ENCODE data around the gene PEX7.
"Not testable (repeated sequence)": the region's sequence is repeated elsewhere in the genome, so short reads cannot be mapped to it uniquely, and the experiment has no call there.

PEX7 gene

DNA sequence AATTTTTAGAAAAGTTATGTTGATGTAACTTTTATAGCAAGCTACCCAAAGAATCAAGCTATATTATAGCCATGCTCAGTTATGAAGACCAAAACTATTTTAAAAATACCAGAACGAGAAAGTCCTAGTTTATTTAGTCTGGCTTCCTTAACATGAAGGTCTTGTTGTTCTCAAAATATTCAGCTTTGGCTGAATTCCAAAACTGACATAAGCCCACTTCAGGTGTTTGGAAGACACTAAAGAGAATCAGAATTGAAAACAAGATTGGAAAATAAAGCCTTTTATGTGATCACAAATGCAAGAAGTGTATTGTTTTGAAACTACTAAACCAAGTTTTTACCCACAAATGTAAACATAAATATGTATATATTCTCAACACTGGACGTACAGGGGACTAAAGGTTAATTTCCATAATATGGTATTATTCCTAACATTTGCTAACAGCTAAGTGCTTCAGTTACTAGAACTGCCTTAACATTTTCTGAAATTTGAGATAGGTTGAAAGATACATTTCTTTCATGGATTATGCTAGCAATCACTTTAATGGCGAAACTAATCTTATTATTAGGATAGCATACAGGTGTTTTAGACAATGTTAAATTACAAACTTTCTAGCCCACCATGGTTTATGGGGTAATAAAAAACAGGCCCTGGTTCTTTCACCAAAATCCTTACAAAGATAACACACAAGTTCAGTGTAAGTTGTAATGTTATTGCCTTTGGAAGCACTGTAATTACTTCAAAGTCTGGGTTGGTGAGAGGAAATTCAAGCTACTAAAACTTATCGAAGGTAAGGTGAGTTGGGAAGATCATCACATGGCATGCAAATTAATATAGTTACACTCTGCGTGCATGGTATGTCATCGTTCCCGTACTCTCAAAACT is 31.7 kb upstream of the PEX7 start:
- DNase-seq (ENCODE audit: low spot score): no peak

DNA sequence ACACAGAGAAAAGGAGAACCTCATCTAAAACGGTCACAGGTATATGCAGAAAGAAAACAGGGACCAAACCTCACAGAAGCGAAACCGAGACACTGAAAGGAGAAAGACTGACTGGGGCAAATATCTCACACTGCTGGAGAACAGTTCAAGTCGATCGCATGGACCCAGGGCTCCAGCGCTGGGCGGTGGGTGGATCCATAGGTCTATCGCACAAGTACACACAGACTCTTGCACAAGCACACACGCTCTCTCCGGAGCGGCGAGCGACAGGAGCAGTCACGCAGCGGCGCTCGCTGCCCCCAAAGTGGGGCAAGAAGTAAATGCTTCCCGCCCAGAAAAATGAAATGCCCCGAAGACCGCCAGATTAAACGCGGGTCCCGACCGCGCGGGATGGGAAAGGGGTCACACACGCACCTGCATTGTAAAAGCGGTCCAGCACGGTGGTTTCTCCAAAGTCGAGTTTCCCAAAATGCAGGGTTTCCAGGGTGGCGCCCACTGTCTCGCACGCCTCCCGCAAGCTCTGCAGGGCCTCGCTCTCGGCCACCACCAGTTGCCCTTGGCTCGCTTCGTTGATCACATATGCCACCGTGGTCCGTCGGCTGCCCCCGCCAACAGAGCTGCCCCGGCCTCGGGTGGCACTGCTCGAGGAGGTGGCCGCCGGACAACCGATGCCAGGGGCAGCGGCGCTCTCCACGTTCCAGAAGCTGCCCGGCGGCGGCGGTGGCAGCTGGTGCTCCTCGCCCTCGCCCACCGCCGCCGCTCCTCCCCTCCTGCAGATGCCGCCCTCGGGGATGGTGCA is 30.9 kb upstream of the PEX7 start:
- DNase-seq (ENCODE audit: low spot score): peak; percentile 53

DNA sequence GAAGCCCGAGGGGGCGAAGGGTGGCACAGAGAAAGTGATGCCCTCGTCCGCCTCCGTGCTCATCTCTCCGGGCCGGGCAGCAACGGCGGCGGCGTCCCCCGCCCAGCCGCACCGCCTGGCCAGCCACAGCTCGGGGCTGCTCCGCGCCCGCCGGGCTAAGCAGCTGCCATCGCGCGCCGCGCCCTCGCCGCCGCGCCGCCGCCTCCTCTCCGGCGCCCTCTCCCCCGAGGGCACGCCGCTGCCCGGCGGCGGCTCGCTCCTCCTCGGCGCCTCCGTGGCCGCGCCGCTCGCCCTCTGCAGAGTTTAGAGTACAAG is 30.3 kb upstream of the PEX7 start:
- no peak for DNase-seq (ENCODE audit: low spot score)

DNA sequence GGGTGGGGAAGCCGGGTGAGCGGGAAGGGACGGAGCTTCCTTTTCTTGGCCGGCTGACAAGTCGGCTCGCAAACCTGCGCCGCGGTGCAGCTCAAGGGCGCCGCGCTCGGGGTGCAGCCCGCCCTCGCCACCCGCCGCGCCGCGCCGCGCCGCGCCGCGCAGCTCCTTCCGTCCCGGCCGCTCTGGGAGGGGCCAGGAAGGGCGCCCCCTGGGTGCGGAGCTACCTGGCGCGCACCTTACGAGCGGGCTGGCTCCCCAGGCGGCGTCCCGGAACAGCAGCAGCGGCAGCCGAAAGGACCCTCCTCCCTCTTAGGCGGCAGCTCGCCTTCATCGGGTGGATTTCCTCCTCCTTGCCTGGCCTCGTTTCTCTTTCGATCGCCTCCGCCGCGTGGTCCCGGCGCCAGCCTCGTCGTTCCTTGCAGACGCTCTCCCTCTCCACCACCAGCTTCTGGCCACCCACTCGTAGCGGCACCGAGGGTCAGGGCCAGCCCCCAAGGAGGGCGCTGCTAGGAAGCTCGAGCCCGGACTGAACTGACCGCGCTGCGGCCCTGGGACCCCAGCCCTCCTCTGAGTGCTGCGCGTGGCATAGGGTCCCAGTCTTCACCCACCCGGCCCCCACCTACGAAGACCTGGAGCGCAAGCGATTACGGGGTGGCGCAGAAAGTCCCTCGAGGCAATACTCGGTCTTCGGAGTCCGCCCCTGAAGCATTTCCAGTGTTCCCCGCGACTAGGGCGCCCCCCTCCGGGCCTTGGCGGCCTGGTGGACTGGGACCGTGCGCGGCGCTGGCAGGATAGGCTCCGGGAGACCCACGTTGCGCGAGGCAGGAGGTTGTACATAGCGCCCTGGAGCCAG is 29.8 kb upstream of the PEX7 start, which contains the start of gene MAP3K5:
TSS of gene MAP3K5 (minus strand) at position 68 of the 853 bp plus-strand sequence. CDS start 320 bp downstream, outside the sequence.
- peak; percentile 95 for DNase-seq (ENCODE audit: low spot score)

- no peak for DNase-seq (ENCODE audit: low spot score)
Measured at GRCh38 chr6:136793363-136793762, 29.0 kb upstream of the PEX7 start.

DNA sequence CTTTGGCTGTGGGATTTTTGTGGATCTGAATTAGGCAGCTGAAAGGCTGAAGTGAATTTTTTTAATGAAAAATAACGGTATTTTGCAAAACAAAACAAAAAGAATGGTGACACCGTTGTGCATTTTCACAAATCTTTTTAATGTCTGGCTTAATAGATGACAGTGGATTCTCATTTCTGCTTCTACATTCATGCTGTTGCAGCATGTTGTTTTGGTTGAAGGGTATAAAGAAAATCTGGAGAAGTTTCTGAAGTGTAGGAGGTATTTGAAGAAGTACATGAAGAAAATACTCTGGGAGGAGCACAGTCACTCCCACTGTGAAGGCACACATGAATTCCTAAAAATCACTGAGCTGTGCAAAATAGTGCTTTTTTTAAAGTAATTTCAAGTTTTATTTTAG is 27.0 kb upstream of the PEX7 start:
- no peak for DNase-seq (ENCODE audit: low spot score)

- no peak for DNase-seq (ENCODE audit: low spot score)
Measured at GRCh38 chr6:136795996-136796395, 26.4 kb upstream of the PEX7 start.

GRCh38 chr6:136798044-136798443 is 24.3 kb upstream of the PEX7 start:
- DNase-seq (ENCODE audit: low spot score): no peak

- no peak for DNase-seq (ENCODE audit: low spot score)
Measured at GRCh38 chr6:136801581-136801980, 20.8 kb upstream of the PEX7 start.

DNA sequence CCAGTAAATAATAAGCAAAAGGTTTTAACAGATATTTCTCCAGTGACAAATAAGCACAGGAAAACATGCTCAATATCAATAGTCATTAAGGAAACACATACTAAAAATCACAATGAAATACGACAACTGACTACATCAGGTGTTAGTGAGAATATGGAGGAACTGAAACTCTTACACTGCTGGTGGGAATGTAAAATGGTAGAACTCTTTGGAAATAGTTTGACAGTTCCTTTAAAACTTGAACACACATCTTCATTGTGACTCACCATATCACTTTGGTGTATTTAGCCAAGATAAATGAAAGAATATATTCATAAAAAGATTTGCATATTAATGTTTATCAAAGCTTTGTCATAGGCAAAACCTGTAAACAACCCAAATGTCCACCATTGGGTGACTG is 18.8 kb upstream of the PEX7 start:
- DNase-seq (ENCODE audit: low spot score): no peak

DNA sequence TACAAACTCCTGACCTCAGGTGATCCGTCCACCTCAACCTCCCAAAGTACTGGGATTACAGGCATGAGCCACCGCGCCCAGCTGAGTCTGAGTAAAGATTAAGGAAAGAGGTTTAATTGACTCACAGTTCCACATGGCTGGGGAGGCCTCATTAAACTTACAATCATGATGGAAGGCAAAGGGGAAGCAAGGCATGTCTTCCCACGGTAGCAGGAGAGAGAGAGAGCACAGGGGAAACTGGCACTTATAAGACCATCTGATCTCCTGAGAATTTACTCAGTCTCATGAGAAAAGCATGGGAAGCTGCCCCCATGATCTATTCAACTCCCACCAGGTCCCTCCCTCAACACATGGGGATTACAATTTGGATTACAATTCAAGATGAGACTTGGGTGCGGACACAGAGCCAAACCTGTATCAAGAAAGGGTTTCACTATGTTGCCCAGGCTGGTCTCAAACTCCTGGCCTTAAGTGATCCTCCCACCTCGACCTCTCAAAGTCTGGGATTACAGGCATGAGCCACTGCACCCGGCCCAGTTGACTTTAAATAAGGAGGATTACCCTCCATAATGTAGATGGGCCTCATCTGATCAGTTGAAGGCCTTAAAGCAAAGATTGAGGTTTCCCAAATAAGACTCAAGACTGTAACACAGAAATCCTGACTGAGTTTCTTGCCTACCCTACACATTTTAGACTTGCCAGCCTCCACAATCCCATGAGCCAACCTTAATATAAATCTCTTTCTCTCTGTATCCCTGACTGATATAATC is 13.1 kb upstream of the PEX7 start:
- no peak for DNase-seq (ENCODE audit: low spot score)

DNA sequence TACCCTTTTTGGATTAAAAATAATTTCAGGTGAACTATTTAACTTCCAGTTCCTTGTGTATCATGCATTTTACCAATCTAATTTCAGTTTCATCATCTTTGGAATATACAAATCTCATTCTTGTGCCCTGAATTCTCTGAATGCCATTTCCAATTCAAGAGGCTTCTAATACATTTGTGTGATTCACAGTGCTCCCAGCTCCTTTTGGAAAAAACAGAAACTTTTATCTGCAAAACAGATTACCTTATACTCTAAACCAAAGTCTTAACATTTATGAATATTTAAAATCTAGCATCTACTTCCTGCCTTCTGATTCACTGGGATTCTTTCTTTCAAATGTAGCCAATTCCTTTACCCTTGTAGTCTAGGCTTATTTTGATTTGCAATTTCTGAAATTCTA is 11.1 kb upstream of the PEX7 start:
- no peak for DNase-seq (ENCODE audit: low spot score)

- DNase-seq (ENCODE audit: low spot score): no peak
Measured at GRCh38 chr6:136812174-136812573, 10.2 kb upstream of the PEX7 start.

- not testable (repeated sequence) for DNase-seq (ENCODE audit: low spot score)
Measured at GRCh38 chr6:136815608-136816007, 6.8 kb upstream of the PEX7 start.

GRCh38 chr6:136816656-136817055 is 5.7 kb upstream of the PEX7 start:
- DNase-seq (ENCODE audit: low spot score): no peak

DNA sequence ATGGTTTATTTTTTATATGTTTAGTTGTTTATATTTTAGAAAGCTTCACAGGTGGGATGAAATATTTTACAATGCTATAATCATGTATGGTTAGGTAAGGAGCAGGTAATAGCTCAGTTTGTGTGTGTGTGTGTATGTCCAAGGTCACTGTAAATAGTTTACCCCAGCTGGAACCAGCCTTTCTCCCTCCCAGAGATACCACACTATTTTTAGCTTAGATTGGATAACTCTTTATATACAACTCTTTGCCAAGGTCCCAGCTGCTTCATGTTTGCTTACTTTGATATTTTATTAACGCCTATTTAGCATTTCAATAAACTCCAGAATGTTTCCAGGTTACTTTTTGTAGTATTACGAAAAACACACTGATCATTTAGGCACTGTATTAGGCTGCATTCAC is 1.8 kb upstream of the PEX7 start:
- DNase-seq (ENCODE audit: low spot score): no peak

GRCh38 chr6:136822046-136822375 is 381 bp upstream of the PEX7 start:
- peak; percentile 15 for DNase-seq (ENCODE audit: low spot score)

- DNase-seq (ENCODE audit: low spot score): no peak
Measured at GRCh38 chr6:136823128-136823660, 802 bp downstream of the PEX7 start.

DNA sequence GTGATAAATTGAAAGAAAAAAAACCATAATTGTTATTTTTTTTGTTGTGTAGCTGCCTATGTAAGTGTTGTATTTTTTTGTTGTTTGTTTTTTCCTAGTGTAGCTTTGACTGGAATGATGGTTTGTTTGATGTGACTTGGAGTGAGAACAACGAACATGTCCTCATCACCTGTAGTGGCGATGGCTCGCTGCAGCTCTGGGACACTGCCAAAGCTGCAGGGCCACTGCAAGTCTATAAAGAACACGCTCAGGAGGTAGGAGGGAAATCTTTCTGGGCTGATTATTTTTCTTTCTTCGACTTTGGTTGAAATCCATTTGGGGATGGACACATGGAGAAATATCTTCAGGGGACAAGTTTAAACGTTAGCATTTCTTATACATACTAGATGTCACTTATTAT is 3.8 kb downstream of the PEX7 start:
- no peak for DNase-seq (ENCODE audit: low spot score)

DNA sequence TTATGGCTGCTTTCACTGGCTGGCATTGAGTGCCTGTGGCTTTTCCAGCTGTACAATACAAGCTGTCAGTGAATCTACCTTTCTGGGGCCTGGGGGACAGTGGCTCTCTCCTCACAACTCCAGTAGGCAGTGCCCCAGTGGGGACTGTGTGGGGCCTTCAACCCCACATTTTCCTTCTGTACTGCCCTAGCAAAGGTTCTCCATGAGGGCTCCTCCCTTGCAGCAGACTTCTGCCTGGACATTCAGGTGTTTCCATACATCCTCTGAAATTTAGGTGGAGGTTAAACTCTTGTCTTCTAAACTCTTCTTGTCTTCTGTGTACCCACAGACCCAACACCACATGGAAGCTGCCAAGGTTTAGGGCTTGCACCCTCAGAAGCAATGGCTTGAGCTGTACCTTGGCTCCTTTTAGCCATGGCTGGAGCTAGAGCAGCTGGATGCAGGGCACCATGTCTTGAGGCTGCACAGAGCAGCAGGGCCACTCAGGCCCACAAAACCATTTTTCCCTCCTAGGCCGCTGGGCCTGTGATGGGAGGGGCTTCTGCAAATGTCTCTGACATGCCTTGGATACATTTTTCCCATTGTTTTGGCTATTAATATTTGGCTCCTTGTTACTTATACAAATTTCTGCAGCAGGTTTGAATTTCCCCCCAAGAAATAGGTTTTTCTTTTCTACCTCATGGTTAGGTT is 9.6 kb downstream of the PEX7 start:
- no peak for DNase-seq (ENCODE audit: low spot score)
